HG03108 (cell line): Measurements from ENCODE around the gene WDR45B.
"Not testable (repeated sequence)": the region's sequence is repeated elsewhere in the genome, so short reads cannot be mapped to it uniquely, and the experiment has no call there.

Experiments used
- ATAC-seq: cut with Tn5 transposase; IDR thresholded peaks from one replicate; pipeline ENCODE4 v1.9.1; 2021; ENCODE audit warnings: moderate library complexity; ENCODE audit not compliant: unreplicated experiment

Gene WDR45B

GRCh38 chr17:82658796-82659452, 10.7 kb upstream of the WDR45B start:
- ATAC-seq: no peak

DNA sequence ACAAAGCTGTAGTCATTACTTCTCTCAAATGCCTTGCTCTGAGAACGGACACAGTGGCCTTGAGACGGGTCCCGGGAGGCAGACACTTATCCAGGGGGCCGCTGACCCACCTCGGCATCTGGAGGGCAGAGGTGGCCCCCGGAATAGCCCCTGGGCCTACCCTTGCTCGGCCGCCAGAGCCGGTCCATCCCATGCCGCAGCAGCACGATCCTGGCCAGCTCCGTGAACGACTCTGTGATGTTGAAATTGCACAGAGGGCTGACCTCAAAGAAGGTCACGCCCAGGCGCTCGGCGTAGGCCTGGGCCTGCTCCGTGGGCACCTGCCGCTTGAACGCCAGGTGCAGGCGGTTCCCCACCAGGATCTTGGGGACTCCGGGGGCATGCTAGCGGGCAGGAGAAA, 10.1 kb upstream of the WDR45B start:
- no peak for ATAC-seq

GRCh38 chr17:82657926-82658325, 9.7 kb upstream of the WDR45B start:
- no peak for ATAC-seq

DNA sequence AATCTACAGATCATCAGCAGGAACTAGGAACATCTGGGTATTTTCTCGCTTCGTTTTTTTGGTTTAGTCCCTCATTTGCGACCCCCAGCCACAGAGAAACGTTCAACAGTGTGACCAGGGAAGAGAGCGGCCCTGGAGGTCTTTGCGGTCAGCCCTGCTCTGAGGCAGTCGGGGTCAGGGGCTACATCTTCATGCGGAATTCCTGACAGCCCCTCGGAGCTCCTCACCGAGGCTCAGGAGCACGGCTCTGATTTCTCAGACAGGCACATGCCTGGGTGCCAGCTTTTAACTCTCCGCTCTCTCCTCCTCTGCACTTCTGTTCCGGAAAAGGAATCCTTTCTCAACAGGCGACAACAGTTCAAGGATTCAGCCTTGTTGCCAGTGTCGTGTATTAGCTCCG, 8.0 kb upstream of the WDR45B start:
- ATAC-seq: no peak

GRCh38 chr17:82655523-82655922, 7.3 kb upstream of the WDR45B start:
- no peak for ATAC-seq

DNA sequence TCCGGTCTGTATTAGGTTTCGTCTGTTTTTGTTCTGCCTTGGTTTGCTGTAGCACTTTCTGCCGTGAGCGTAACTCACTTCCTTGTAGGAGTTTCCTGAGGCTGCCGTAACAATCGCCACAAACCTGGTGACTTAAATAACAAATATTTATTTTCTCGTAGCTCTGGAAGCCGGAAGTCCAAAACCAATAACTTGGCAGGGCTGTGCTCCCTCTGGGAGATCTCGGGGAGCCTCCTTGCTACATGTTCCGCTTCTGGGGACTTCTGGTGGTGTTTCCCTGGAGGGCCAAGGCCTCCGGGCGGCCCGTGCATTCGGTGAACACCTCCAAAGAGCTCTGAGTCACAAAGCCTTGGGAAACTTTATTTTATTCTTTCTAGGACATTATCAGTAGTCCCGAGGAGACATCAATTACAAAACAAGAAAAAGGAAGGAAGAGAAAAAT, 6.8 kb upstream of the WDR45B start:
- ATAC-seq: no peak

DNA sequence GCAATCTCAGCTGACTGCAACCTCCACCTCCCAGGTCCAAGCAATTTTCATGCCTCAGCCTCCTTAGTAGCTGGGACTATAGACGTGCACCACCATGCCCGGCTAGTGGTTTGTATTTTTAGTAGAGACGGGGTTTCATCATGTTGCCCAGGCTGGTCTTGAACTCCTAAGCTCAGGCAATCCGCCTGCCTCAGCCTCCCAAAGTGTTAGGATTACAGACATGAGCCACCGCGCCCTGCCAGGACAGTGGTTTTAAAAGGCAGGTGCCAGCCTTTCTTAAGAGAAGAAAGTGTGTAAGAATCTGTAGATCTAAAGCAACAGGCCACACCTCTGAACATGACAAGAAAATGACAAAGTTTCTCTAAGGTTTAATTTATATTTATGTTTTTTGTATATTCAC, 6.4 kb upstream of the WDR45B start:
- not testable (repeated sequence) for ATAC-seq

GRCh38 chr17:82653651-82654528, 5.6 kb upstream of the WDR45B start:
- no peak for ATAC-seq

GRCh38 chr17:82650723-82651122, 2.5 kb upstream of the WDR45B start:
- no peak for ATAC-seq

DNA sequence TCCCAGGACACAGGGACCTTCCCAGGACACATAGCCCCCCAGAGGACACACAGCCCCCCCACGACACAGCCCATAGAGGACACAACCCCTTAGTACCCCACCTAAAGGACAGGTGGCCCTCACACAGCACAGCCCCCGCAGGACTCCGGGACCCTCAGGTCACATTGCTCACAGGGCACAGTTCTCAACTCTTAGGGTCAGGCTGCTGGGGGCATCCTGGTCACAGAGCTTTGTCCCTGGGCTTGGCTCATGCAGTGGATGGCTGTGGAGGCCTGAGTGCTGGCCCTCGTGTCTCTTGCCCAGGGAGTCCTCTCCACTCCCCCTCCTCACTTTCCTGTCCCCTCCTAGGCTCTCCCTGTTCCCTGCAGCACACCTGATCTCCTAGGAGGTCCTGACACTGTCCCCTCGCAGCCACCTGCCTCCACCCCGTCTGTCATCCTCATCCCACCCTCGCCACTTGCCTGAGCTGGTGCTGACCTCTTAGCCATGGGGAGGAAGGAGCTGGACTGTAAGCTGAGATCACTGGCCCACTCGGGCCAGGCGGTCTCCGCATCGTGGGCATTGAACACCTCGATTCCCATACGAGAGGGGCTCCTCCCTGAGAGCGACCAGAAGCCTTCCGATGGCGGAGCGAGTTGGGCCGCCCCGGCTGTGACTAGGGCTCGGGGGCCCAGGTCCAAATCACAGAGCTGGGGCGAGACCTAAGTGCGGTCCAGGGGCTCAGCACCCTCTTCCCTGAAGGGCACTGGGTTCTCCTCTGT, 1.4 kb upstream of the WDR45B start:
- ATAC-seq: no peak

- no peak for ATAC-seq
Observed at GRCh38 chr17:82648742-82649331, 593 bp upstream of the WDR45B start.

GRCh38 chr17:82647593-82648164, 565 bp downstream of the WDR45B start:
- ATAC-seq: peak; percentile 12

- ATAC-seq: no peak
Observed at GRCh38 chr17:82645516-82645915, 2.7 kb downstream of the WDR45B start.

- no peak for ATAC-seq
Observed at GRCh38 chr17:82644148-82644547, 4.1 kb downstream of the WDR45B start.

- no peak for ATAC-seq
Observed at GRCh38 chr17:82642022-82642421, 6.2 kb downstream of the WDR45B start.

DNA sequence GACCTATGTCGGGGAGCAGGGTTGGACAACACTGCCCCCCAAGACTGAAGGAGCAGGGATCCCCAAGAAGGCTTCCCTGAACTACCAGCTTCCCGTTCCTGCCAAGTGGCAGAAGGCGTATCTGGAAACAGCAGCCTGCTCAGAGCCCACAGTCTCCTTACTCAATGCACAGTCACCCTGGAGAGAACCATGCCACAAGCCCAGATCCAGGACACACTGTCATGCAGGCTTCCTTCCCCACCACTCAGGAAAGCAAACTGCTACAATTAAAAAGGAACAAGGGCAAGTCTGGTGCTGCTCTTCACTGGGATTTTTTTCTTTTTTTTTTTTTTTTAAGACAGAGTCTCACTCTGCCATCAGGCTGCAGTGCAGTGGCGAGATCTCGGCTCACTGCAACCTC, 8.2 kb downstream of the WDR45B start:
- ATAC-seq: no peak

- no peak for ATAC-seq
Observed at GRCh38 chr17:82639628-82640027, 8.6 kb downstream of the WDR45B start.

DNA sequence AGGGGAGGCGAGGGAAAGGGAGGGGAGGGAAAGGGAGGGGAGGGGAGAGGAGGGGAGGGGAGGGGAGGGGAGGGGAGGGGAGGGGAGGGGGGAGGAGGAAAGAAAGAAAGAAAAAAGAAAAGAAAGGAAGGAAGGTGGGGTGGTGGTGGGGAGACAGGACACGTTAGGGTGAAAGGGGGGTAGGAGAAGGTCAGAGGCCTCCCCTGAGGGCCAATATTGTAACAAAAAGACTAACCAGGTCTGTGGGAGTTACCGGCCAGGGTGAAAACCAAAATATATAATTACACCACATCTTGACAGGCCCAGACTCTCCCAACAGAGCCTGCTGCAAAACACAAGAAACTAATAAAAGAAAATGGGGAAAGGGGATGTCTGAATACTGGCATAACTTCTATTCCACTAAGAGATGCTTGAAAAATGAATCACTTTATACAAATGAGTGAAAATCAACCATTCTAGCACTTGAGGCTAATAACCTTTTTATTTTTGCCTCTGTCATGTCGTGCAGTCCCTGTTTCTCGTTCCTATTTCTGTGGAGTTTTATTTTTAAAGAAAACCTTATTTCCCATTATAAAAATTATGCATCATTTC, 10.0 kb downstream of the WDR45B start:
- ATAC-seq: no peak

- no peak for ATAC-seq
Observed at GRCh38 chr17:82636626-82637598, 11.3 kb downstream of the WDR45B start.
